ENCODE results near the gene GLB1L3.
"Not testable (repeated sequence)": the region's sequence is repeated elsewhere in the genome, so short reads cannot be mapped to it uniquely, and the experiment has no call there.

GLB1L3 gene

GRCh38 chr11:134276396-134277182, 410 bp downstream of the GLB1L3 start:
- no peak for DNase-seq

- DNase-seq = no peak
These were observed 1.2 kb downstream of the GLB1L3 start for GRCh38 chr11:134277183-134278001.

- no peak for DNase-seq
These were observed 2.2 kb downstream of the GLB1L3 start for GRCh38 chr11:134278356-134278755.

GRCh38 chr11:134281635-134282034, 5.5 kb downstream of the GLB1L3 start:
- not testable (repeated sequence) for DNase-seq

GRCh38 chr11:134282121-134283045, 6.2 kb downstream of the GLB1L3 start:
- DNase-seq = no peak

GRCh38 chr11:134283461-134284230, 7.5 kb downstream of the GLB1L3 start:
- DNase-seq = no peak

- DNase-seq = not testable (repeated sequence)
These were observed 8.2 kb downstream of the GLB1L3 start for GRCh38 chr11:134284349-134284748.

GRCh38 chr11:134287561-134287960, 11.4 kb downstream of the GLB1L3 start:
- no peak for DNase-seq

GRCh38 chr11:134288486-134288885, 12.3 kb downstream of the GLB1L3 start:
- DNase-seq = no peak

GRCh38 chr11:134289167-134289566, 13.0 kb downstream of the GLB1L3 start:
- no peak for DNase-seq

GRCh38 chr11:134289789-134290188, 13.6 kb downstream of the GLB1L3 start:
- no peak for DNase-seq

- no peak for DNase-seq
These were observed 14.5 kb downstream of the GLB1L3 start for GRCh38 chr11:134290646-134291045.

- DNase-seq = no peak
These were observed 15.0 kb downstream of the GLB1L3 start for GRCh38 chr11:134291196-134291595.

- no peak for DNase-seq
These were observed 16.5 kb downstream of the GLB1L3 start for GRCh38 chr11:134292661-134293060.

- no peak for DNase-seq
These were observed 17.2 kb downstream of the GLB1L3 start for GRCh38 chr11:134293119-134294113.

- no peak for DNase-seq
These were observed 18.5 kb downstream of the GLB1L3 start for GRCh38 chr11:134294664-134295063.

GRCh38 chr11:134312223-134312622, 36.0 kb downstream of the GLB1L3 start:
- DNase-seq = no peak

GRCh38 chr11:134312807-134313206, 36.6 kb downstream of the GLB1L3 start:
- DNase-seq = no peak

GRCh38 chr11:134313379-134313778, 37.2 kb downstream of the GLB1L3 start:
- DNase-seq = no peak

GRCh38 chr11:134313821-134314607, 37.8 kb downstream of the GLB1L3 start:
- no peak for DNase-seq

Measured in inflammatory macrophage treated with lipopolysaccharide for 1 hour (primary cell).